Measurements from ENCODE around the gene PITPNM1.
"Not testable (repeated sequence)": the region's sequence is repeated elsewhere in the genome, so short reads cannot be mapped to it uniquely, and the experiment has no call there.

The PITPNM1 gene

DNA sequence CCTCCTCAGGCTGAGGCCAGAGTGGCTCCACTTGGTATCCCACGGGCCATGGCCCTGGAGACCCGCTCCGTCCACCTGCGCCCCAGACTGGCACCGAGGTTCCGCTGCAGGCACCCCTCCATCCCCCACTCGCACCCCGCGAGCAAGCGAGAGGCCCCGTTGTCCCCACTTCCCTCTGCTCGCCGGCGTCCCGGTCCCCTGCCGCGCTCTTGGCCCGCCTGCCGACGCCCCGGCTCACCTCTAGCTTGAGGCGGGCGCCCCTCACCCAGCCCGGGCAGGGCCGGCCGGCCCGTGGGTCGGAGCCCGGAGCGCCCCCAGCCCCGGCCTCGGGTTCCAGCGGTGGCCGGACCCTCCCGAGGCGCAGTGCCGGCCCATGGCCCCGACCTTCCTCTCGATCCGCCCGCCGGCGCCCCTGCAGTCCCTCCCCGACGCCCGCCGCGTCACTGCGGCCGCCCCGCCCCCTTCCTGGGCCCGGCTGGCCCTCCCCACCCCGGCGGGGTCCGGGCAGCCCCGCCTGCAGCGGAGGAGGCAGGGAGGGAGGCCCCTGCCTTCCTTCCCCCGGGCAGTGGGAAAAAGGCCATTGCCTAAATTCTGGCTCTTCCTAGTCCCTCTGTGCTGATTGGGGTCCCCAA lies at the start of gene PITPNM1:
PITPNM1 (minus strand) TSS at position 414 of the 632 bp plus-strand sequence. CDS start 1,183 bp downstream, outside the sequence.
- H3K27me3 Mint-ChIP-seq = no peaks in the 10 kb centered on the region
- peaks cover 58% of the 10 kb centered on the region for H3K4me1 Mint-ChIP-seq (ENCODE audit: low read depth)
- peak within 1 kb of the TSS; percentile 97 for H3K27ac Mint-ChIP-seq
- H3K4me3 Mint-ChIP-seq = peak within 1 kb of the TSS; percentile 91
- H3K9me3 Mint-ChIP-seq = no peaks in the 10 kb centered on the region
- peaks cover 58% of the 10 kb centered on the region for H3K36me3 Mint-ChIP-seq (ENCODE audit: low read depth)
- DNase-seq = peak; percentile 88

DNA sequence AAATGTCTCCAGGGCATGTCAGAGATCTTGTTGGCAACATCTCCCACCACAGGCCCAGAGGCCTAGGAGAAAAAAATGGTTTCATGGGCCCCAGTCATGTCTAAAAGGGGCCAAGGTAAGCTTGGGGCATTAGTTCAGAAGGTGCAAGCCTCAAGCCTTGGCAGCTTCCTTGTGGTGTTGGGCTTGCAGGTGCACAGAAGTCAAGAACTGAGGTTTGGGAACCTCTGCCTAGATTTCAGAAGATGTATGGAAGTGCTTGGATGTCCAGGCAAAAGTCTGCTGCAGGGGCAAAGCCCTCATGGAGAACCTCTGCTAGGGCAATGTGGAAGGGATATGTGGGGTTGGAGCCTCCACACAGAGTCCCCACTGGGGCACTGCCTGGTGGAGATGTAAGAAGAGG lies 46.5 kb upstream of the PITPNM1 start:
- not testable (repeated sequence) for H3K9me3 Mint-ChIP-seq, H3K27ac Mint-ChIP-seq

GRCh38 chr11:67551127-67551526 lies 46.0 kb upstream of the PITPNM1 start:
- Mint-ChIP-seq H3K27me3 (no peaks in the 10 kb centered on the region), H3K9me3 (peaks cover 1% of the 10 kb centered on the region), H3K36me3 (ENCODE audit: low read depth) (no peaks in the 10 kb centered on the region), H3K27ac (no peak overlapping the region), H3K4me3 (no peak overlapping the region), H3K4me1 (ENCODE audit: low read depth) (no peaks in the 10 kb centered on the region)
- DNase-seq = no peak

More for the DNA sequence above, 46.5 kb upstream of the PITPNM1 start:
- H3K4me1 Mint-ChIP-seq (ENCODE audit: low read depth); H3K27me3 Mint-ChIP-seq; DNase-seq; H3K4me3 Mint-ChIP-seq; H3K36me3 Mint-ChIP-seq (ENCODE audit: low read depth): not testable (repeated sequence)

DNA sequence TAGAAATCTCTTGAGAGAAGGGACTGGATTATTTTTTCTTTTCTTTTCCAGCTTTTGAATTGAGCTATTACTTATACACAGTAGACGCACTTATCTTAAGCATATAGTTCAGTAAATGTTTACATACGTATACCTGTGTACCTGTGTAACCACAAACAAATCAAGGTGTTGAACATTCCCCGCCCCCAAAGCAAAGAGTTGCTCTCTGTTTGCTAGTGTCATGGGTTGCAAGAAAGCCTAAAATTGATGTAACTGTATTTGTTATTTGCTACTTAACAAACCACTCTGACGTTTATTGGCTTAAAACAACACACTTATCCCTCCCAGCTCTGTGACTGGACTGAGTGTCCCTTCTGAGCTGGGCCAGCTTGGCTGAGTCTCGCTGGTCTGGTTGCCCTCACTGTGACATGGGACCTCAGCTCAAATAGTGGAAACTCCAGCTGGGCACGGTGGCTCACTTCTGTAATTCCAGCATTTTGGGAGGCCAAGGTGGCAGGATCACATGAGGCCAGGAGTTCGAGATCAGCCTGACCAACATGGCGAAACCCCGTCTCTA lies 43.5 kb upstream of the PITPNM1 start:
- Mint-ChIP-seq H3K4me3 (no peak overlapping the region), H3K27ac (no peak overlapping the region), H3K27me3 (no peaks in the 10 kb centered on the region), H3K9me3 (peaks cover 1% of the 10 kb centered on the region), H3K4me1 (ENCODE audit: low read depth) (no peaks in the 10 kb centered on the region), H3K36me3 (ENCODE audit: low read depth) (no peaks in the 10 kb centered on the region)
- DNase-seq = no peak

- not testable (repeated sequence) for H3K36me3 Mint-ChIP-seq (ENCODE audit: low read depth); H3K9me3 Mint-ChIP-seq; H3K27me3 Mint-ChIP-seq; H3K4me3 Mint-ChIP-seq; DNase-seq; H3K27ac Mint-ChIP-seq; H3K4me1 Mint-ChIP-seq (ENCODE audit: low read depth)
Observed at GRCh38 chr11:67548112-67548511, 42.9 kb upstream of the PITPNM1 start.

DNA sequence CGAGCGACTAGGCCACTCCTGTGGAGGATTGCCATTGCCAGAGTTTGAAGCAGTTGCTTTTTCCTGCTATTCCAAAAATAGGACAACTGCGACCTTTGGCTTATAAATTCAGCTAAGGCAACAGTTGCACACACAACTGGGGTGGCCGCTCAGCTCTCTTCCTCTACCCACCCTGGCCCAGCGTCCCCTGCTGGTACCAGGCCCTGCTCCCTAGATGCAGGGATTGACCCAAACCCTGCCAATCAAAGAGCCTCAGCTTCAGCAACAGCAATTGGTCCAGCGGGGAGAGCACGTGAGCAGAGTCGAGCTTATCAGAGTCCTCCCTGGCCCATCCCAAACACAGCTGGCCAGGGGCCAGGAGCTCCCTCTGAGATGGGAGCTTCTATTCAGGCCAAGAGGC lies 40.1 kb upstream of the PITPNM1 start:
- H3K4me3 Mint-ChIP-seq = no peak overlapping the region
- no peaks in the 10 kb centered on the region for H3K27me3 Mint-ChIP-seq
- H3K9me3 Mint-ChIP-seq = no peaks in the 10 kb centered on the region
- H3K27ac Mint-ChIP-seq = no peak overlapping the region
- no peaks in the 10 kb centered on the region for H3K36me3 Mint-ChIP-seq (ENCODE audit: low read depth)
- no peak for DNase-seq
- H3K4me1 Mint-ChIP-seq (ENCODE audit: low read depth) = no peaks in the 10 kb centered on the region

GRCh38 chr11:67544616-67545242 lies 39.6 kb upstream of the PITPNM1 start:
- Mint-ChIP-seq H3K27ac (no peak overlapping the region), H3K4me1 (ENCODE audit: low read depth) (no peaks in the 10 kb centered on the region), H3K27me3 (no peaks in the 10 kb centered on the region), H3K4me3 (no peak overlapping the region), H3K36me3 (ENCODE audit: low read depth) (no peaks in the 10 kb centered on the region), H3K9me3 (no peaks in the 10 kb centered on the region)
- no peak for DNase-seq

- no peak overlapping the region for H3K4me3 Mint-ChIP-seq
- no peaks in the 10 kb centered on the region for H3K4me1 Mint-ChIP-seq (ENCODE audit: low read depth)
- DNase-seq = no peak
- no peaks in the 10 kb centered on the region for H3K36me3 Mint-ChIP-seq (ENCODE audit: low read depth)
- no peaks in the 10 kb centered on the region for H3K27me3 Mint-ChIP-seq
- no peaks in the 10 kb centered on the region for H3K9me3 Mint-ChIP-seq
- H3K27ac Mint-ChIP-seq = no peak overlapping the region
Observed at GRCh38 chr11:67543585-67543984, 38.4 kb upstream of the PITPNM1 start.

DNA sequence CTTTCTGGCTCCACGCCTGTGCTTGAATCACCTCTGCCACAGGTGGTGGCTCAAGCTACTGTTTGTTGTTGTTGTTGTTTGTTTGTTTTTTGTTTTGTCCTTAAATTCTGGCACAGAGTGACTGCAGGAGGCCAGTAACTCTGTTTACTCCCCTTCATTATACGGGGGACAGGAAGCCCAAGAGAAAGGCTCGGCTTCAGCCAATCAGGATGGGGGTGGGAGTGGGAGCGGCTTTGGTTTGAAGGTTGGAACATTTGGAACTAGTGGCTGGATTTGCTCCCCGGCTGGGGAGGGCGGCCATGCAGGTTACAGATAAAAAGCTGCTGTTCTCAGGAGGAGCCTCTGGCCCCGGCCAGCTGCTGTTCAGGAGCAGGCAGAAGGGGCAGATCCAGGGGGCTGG lies 37.8 kb upstream of the PITPNM1 start:
- no peaks in the 10 kb centered on the region for H3K9me3 Mint-ChIP-seq
- H3K27me3 Mint-ChIP-seq = no peaks in the 10 kb centered on the region
- no peak overlapping the region for H3K27ac Mint-ChIP-seq
- H3K4me1 Mint-ChIP-seq (ENCODE audit: low read depth) = no peaks in the 10 kb centered on the region
- no peak for DNase-seq
- no peak overlapping the region for H3K4me3 Mint-ChIP-seq
- H3K36me3 Mint-ChIP-seq (ENCODE audit: low read depth) = no peaks in the 10 kb centered on the region

GRCh38 chr11:67542169-67542568 lies 37.0 kb upstream of the PITPNM1 start:
- Mint-ChIP-seq H3K4me3 (no peak overlapping the region), H3K27ac (no peak overlapping the region), H3K4me1 (ENCODE audit: low read depth) (no peaks in the 10 kb centered on the region), H3K9me3 (no peaks in the 10 kb centered on the region), H3K27me3 (no peaks in the 10 kb centered on the region), H3K36me3 (ENCODE audit: low read depth) (no peaks in the 10 kb centered on the region)
- no peak for DNase-seq

- Mint-ChIP-seq H3K36me3 (ENCODE audit: low read depth) (no peaks in the 10 kb centered on the region), H3K27me3 (no peaks in the 10 kb centered on the region), H3K4me3 (no peak overlapping the region), H3K4me1 (ENCODE audit: low read depth) (no peaks in the 10 kb centered on the region), H3K9me3 (no peaks in the 10 kb centered on the region), H3K27ac (no peak overlapping the region)
- DNase-seq = no peak
Observed at GRCh38 chr11:67541198-67541597, 36.0 kb upstream of the PITPNM1 start.

GRCh38 chr11:67539550-67539949 lies 34.4 kb upstream of the PITPNM1 start:
- Mint-ChIP-seq H3K27me3 (no peaks in the 10 kb centered on the region), H3K4me1 (ENCODE audit: low read depth) (no peaks in the 10 kb centered on the region), H3K36me3 (ENCODE audit: low read depth) (no peaks in the 10 kb centered on the region), H3K9me3 (peaks cover 6% of the 10 kb centered on the region), H3K27ac (no peak overlapping the region), H3K4me3 (no peak overlapping the region)
- no peak for DNase-seq

- no peak for DNase-seq
- H3K27ac Mint-ChIP-seq = no peak overlapping the region
- H3K27me3 Mint-ChIP-seq = peaks cover 1% of the 10 kb centered on the region
- H3K36me3 Mint-ChIP-seq (ENCODE audit: low read depth) = peaks cover 1% of the 10 kb centered on the region
- no peaks in the 10 kb centered on the region for H3K4me1 Mint-ChIP-seq (ENCODE audit: low read depth)
- H3K9me3 Mint-ChIP-seq = peaks cover 10% of the 10 kb centered on the region
- no peak overlapping the region for H3K4me3 Mint-ChIP-seq
Observed at GRCh38 chr11:67538823-67539505, 33.8 kb upstream of the PITPNM1 start.

GRCh38 chr11:67538306-67538705 lies 33.1 kb upstream of the PITPNM1 start:
- Mint-ChIP-seq H3K4me1 (ENCODE audit: low read depth) (no peaks in the 10 kb centered on the region), H3K27ac (no peak overlapping the region), H3K4me3 (no peak overlapping the region), H3K36me3 (ENCODE audit: low read depth) (peaks cover 4% of the 10 kb centered on the region), H3K9me3 (peaks cover 16% of the 10 kb centered on the region), H3K27me3 (peaks cover 5% of the 10 kb centered on the region)
- DNase-seq = no peak

DNA sequence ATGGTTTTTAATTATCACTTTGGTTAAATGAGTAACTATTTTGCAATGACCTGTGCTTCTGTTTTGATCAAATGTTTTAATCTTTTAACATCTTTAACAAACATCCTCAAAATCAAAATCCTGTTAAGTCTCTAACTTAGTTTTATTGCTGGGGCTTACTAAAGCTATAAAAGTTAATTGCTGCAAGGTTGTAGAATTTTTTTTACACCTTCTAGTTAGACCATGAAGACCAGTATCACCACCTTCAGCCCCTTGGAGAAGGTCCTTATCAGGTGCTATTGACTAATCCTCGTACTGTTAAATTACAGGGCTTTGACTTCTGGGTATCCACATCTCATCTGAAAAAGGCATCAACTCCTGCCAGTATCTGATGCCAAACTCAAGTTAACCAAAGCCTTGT lies 30.4 kb upstream of the PITPNM1 start:
- Mint-ChIP-seq H3K9me3 (peaks cover 21% of the 10 kb centered on the region), H3K27ac (no peak overlapping the region)

More for the DNA sequence above, 30.4 kb upstream of the PITPNM1 start:
- peaks cover 5% of the 10 kb centered on the region for H3K27me3 Mint-ChIP-seq
- no peak for DNase-seq
- H3K36me3 Mint-ChIP-seq (ENCODE audit: low read depth) = peaks cover 4% of the 10 kb centered on the region
- no peaks in the 10 kb centered on the region for H3K4me1 Mint-ChIP-seq (ENCODE audit: low read depth)
- no peak overlapping the region for H3K4me3 Mint-ChIP-seq
